Measurements from ENCODE around the gene GLRX3.
"Not testable (repeated sequence)": the region's sequence is repeated elsewhere in the genome, so short reads cannot be mapped to it uniquely, and the experiment has no call there.

The GLRX3 gene

GRCh38 chr10:130198651-130199050, 62.5 kb downstream of the GLRX3 start:
- no peak overlapping the region for H3K9ac ChIP-seq (ENCODE audit: low read length)
- no peaks in the 10 kb centered on the region for H3K9me3 ChIP-seq (ENCODE audit: insufficient read depth, low read length)
- no peaks in the 10 kb centered on the region for H3K27me3 ChIP-seq (ENCODE audit: low read length)
- no peak overlapping the region for H3K4me3 ChIP-seq (ENCODE audit: insufficient read depth, low read length, poor library complexity, severe bottlenecking)
- no peak overlapping the region for H3K4me2 ChIP-seq (ENCODE audit: low read depth, low read length, poor library complexity, severe bottlenecking)
- H3K36me3 ChIP-seq (ENCODE audit: low read length) = no peaks in the 10 kb centered on the region
- H4K20me1 ChIP-seq (ENCODE audit: low read depth, low read length) = no peaks in the 10 kb centered on the region
- H3K9me2 ChIP-seq (replicated peaks; ENCODE audit: insufficient read depth, low read length) = no peaks in the 10 kb centered on the region
- TF ChIP-seq, protein P1, sequence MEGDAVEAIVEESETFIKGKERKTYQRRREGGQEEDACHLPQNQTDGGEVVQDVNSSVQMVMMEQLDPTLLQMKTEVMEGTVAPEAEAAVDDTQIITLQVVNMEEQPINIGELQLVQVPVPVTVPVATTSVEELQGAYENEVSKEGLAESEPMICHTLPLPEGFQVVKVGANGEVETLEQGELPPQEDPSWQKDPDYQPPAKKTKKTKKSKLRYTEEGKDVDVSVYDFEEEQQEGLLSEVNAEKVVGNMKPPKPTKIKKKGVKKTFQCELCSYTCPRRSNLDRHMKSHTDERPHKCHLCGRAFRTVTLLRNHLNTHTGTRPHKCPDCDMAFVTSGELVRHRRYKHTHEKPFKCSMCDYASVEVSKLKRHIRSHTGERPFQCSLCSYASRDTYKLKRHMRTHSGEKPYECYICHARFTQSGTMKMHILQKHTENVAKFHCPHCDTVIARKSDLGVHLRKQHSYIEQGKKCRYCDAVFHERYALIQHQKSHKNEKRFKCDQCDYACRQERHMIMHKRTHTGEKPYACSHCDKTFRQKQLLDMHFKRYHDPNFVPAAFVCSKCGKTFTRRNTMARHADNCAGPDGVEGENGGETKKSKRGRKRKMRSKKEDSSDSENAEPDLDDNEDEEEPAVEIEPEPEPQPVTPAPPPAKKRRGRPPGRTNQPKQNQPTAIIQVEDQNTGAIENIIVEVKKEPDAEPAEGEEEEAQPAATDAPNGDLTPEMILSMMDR (IDR thresholded peaks at IDR 0.05; ENCODE audit: insufficient read depth, low read length, poor library complexity, severe bottlenecking) = no peak
- no peak for TF ChIP-seq EZH2phosphoT487 (conservative IDR thresholded peaks at IDR 0.05; ENCODE audit: low read length)
- no peak overlapping the region for H3K27ac ChIP-seq (ENCODE audit: low read depth, low read length)
- H2AFZ ChIP-seq (ENCODE audit: low read depth, low read length, severe bottlenecking) = no peak overlapping the region
- no peaks in the 10 kb centered on the region for H3F3A ChIP-seq (ENCODE audit: insufficient read depth)
- H3K79me2 ChIP-seq (ENCODE audit: insufficient read depth, low read length) = no peaks in the 10 kb centered on the region

GRCh38 chr10:130200179-130201042, 64.2 kb downstream of the GLRX3 start:
- Histone ChIP-seq H2AFZ (ENCODE audit: low read depth, low read length, severe bottlenecking) (no peak overlapping the region), H3K27me3 (ENCODE audit: low read length) (no peaks in the 10 kb centered on the region)

GRCh38 chr10:130201043-130201380, 64.8 kb downstream of the GLRX3 start:
- Histone ChIP-seq H2AFZ (ENCODE audit: low read depth, low read length, severe bottlenecking) (no peak overlapping the region), H3K9me3 (ENCODE audit: insufficient read depth, low read length) (no peaks in the 10 kb centered on the region), H3K9ac (ENCODE audit: low read length) (no peak overlapping the region), H3K4me3 (ENCODE audit: insufficient read depth, low read length, poor library complexity, severe bottlenecking) (no peak overlapping the region), H3F3A (ENCODE audit: insufficient read depth) (no peaks in the 10 kb centered on the region), H4K20me1 (ENCODE audit: low read depth, low read length) (no peaks in the 10 kb centered on the region), H3K9me2 (replicated peaks; ENCODE audit: insufficient read depth, low read length) (no peaks in the 10 kb centered on the region), H3K36me3 (ENCODE audit: low read length) (no peaks in the 10 kb centered on the region), H3K27ac (ENCODE audit: low read depth, low read length) (no peak overlapping the region), H3K79me2 (ENCODE audit: insufficient read depth, low read length) (no peaks in the 10 kb centered on the region), H3K27me3 (ENCODE audit: low read length) (no peaks in the 10 kb centered on the region), H3K4me2 (ENCODE audit: low read depth, low read length, poor library complexity, severe bottlenecking) (no peak overlapping the region)
- no peak for TF ChIP-seq EZH2phosphoT487 (conservative IDR thresholded peaks at IDR 0.05; ENCODE audit: low read length)
- TF ChIP-seq, protein P1 (IDR thresholded peaks at IDR 0.05; ENCODE audit: insufficient read depth, low read length, poor library complexity, severe bottlenecking) = no peak

More at GRCh38 chr10:130200179-130201042, 64.2 kb downstream of the GLRX3 start:
- Histone ChIP-seq H3K36me3 (ENCODE audit: low read length) (no peaks in the 10 kb centered on the region), H3K4me3 (ENCODE audit: insufficient read depth, low read length, poor library complexity, severe bottlenecking) (no peak overlapping the region), H3K27ac (ENCODE audit: low read depth, low read length) (no peak overlapping the region), H3F3A (ENCODE audit: insufficient read depth) (no peaks in the 10 kb centered on the region), H3K4me2 (ENCODE audit: low read depth, low read length, poor library complexity, severe bottlenecking) (no peak overlapping the region), H3K9me2 (replicated peaks; ENCODE audit: insufficient read depth, low read length) (no peaks in the 10 kb centered on the region), H4K20me1 (ENCODE audit: low read depth, low read length) (no peaks in the 10 kb centered on the region), H3K9ac (ENCODE audit: low read length) (no peak overlapping the region), H3K79me2 (ENCODE audit: insufficient read depth, low read length) (no peaks in the 10 kb centered on the region), H3K9me3 (ENCODE audit: insufficient read depth, low read length) (no peaks in the 10 kb centered on the region)
- TF ChIP-seq, protein P1 (IDR thresholded peaks at IDR 0.05; ENCODE audit: insufficient read depth, low read length, poor library complexity, severe bottlenecking) = no peak
- no peak for TF ChIP-seq EZH2phosphoT487 (conservative IDR thresholded peaks at IDR 0.05; ENCODE audit: low read length)

GRCh38 chr10:130202150-130202549, 66.0 kb downstream of the GLRX3 start:
- not testable (repeated sequence) for H3K79me2 ChIP-seq (ENCODE audit: insufficient read depth, low read length); H3K27ac ChIP-seq (ENCODE audit: low read depth, low read length); H3K9me3 ChIP-seq (ENCODE audit: insufficient read depth, low read length); H3K9me2 ChIP-seq (replicated peaks; ENCODE audit: insufficient read depth, low read length); H3K27me3 ChIP-seq (ENCODE audit: low read length); H3K9ac ChIP-seq (ENCODE audit: low read length); H3K4me2 ChIP-seq (ENCODE audit: low read depth, low read length, poor library complexity, severe bottlenecking); H2AFZ ChIP-seq (ENCODE audit: low read depth, low read length, severe bottlenecking); H3K36me3 ChIP-seq (ENCODE audit: low read length); H3F3A ChIP-seq (ENCODE audit: insufficient read depth); H4K20me1 ChIP-seq (ENCODE audit: low read depth, low read length); H3K4me3 ChIP-seq (ENCODE audit: insufficient read depth, low read length, poor library complexity, severe bottlenecking)
